Loucy (cell line): ENCODE measurements around the gene ADAT1.

Source experiments
- H2AFZ ChIP-seq: fragments of 200-600 bp; sonication (generic); 2 replicates; pipeline ENCODE4 v1.6.0; 2016; ENCODE audit warnings: antibody characterized with exemption, mild to moderate bottlenecking, low read length, moderate library complexity
- H3F3A ChIP-seq: fragments of 200-600 bp; 2 replicates; pipeline ENCODE4 v1.6.0; 2016; ENCODE audit warnings: antibody characterized with exemption, low read depth, mild to moderate bottlenecking
- H3K27me3 ChIP-seq: fragments of 200-600 bp; sonication (generic); 2 replicates; pipeline ENCODE4 v1.6.1; 2014; ENCODE audit warnings: low read length, mild to moderate bottlenecking; ENCODE audit not compliant: insufficient read depth, poor library complexity, severe bottlenecking
- H3K36me3 ChIP-seq: fragments of 200-600 bp; sonication (generic); 2 replicates; pipeline ENCODE4 v1.6.1; 2016; ENCODE audit warnings: low read length; ENCODE audit not compliant: insufficient read depth
- H3K4me1 ChIP-seq: fragments of 200-600 bp; sonication (generic); 2 replicates; pipeline ENCODE4 v1.5.1; 2014; ENCODE audit warnings: low read length, mild to moderate bottlenecking; ENCODE audit not compliant: insufficient read depth, poor library complexity, severe bottlenecking
- H3K4me2 ChIP-seq: fragments of 200-600 bp; sonication (generic); 2 replicates; pipeline ENCODE4 v1.6.0; 2014; ENCODE audit warnings: antibody characterized with exemption, low read length, low read depth, mild to moderate bottlenecking; ENCODE audit not compliant: poor library complexity, severe bottlenecking
- H3K4me3 ChIP-seq: fragments of 200-600 bp; sonication (generic); 2 replicates; pipeline ENCODE4 v1.5.1; 2014; ENCODE audit warnings: low read length, mild to moderate bottlenecking, mixed read lengths; ENCODE audit not compliant: poor library complexity, severe bottlenecking
- H3K79me2 ChIP-seq: fragments of 200-600 bp; sonication (generic); 2 replicates; pipeline ENCODE4 v1.6.1; 2014; ENCODE audit warnings: low read length; ENCODE audit not compliant: insufficient read depth
- H3K9ac ChIP-seq: fragments of 200-600 bp; sonication (generic); 2 replicates; pipeline ENCODE4 v1.6.0; 2014; ENCODE audit warnings: mild to moderate bottlenecking, low read depth, low read length, moderate library complexity; ENCODE audit not compliant: poor library complexity, severe bottlenecking
- H3K9me2 ChIP-seq: fragments of 200-600 bp; sonication (generic); replicated peaks from 2 replicates; pipeline ENCODE4 v1.6.1; 2016; ENCODE audit warnings: low read depth, low read length, mixed read lengths
- H3K9me3 ChIP-seq: fragments of 200-600 bp; sonication (generic); 2 replicates; pipeline ENCODE4 v1.6.1; 2014; ENCODE audit warnings: mild to moderate bottlenecking, antibody characterized with exemption, low read length, low read depth; ENCODE audit not compliant: insufficient read depth
- H4K20me1 ChIP-seq: fragments of 200-600 bp; sonication (generic); 2 replicates; pipeline ENCODE4 v1.6.0; 2014; ENCODE audit warnings: antibody characterized with exemption, low read length, mild to moderate bottlenecking; ENCODE audit not compliant: insufficient read depth, poor library complexity, severe bottlenecking
- CTCF ChIP-seq: fragments of 200-600 bp; sonication (generic); conservative IDR thresholded peaks from 2 replicates; pipeline ENCODE4 v1.5.1; 2014; ENCODE audit warnings: mild to moderate bottlenecking, antibody characterized with exemption, low read length
- EZH2phosphoT487 ChIP-seq: fragments of 200-600 bp; IDR thresholded peaks from 2 replicates; pipeline ENCODE4 v1.6.1; 2018; ENCODE audit warnings: antibody characterized with exemption, mild to moderate bottlenecking, moderate library complexity, borderline replicate concordance

The ADAT1 gene

GRCh38 chr16:75648265-75649076, 25.4 kb upstream of the ADAT1 start:
- H3K4me1 ChIP-seq, result peaks cover 61% of the 10 kb centered on the region
- peak overlapping the region; percentile 96 for H3K4me2 ChIP-seq
- peaks cover 86% of the 10 kb centered on the region for H4K20me1 ChIP-seq

GRCh38 chr16:75647492-75648264, 24.6 kb upstream of the ADAT1 start, which contains the start of the genes KARS1 and TERF2IP:
Gene KARS1, minus strand, starts transcription at chr16:75647665. Its CDS starts 26 bp downstream, at chr16:75647639.
Gene TERF2IP, plus strand, starts transcription at chr16:75647773. Its CDS starts 110 bp downstream, at chr16:75647883.
- Histone ChIP-seq H3K79me2 (peaks cover 95% of the 10 kb centered on the region), H2AFZ (peak within 1 kb of the TSS; percentile 95), H3K9ac (peak within 1 kb of the TSS; percentile 97), H3K36me3 (no peaks in the 10 kb centered on the region), H3K9me3 (no peaks in the 10 kb centered on the region), H3K4me2 (peak within 1 kb of the TSS; percentile 96), H3F3A (peaks cover 4% of the 10 kb centered on the region; the same call in 1 of the 2 replicates), H4K20me1 (peaks cover 83% of the 10 kb centered on the region), H3K9me2 (no peaks in the 10 kb centered on the region), H3K4me1 (peaks cover 53% of the 10 kb centered on the region), H3K27me3 (no peaks in the 10 kb centered on the region), H3K4me3 (peak within 1 kb of the TSS; percentile 98)
- TF ChIP-seq EZH2phosphoT487, result no peak
- no peak for TF ChIP-seq CTCF

More at GRCh38 chr16:75648265-75649076, 25.4 kb upstream of the ADAT1 start:
- Histone ChIP-seq H2AFZ (peak overlapping the region; percentile 95), H3K4me3 (peak overlapping the region; percentile 98), H3K9me3 (no peaks in the 10 kb centered on the region), H3K36me3 (no peaks in the 10 kb centered on the region; the same call in 1 of the 2 replicates), H3F3A (peaks cover 4% of the 10 kb centered on the region; the same call in 1 of the 2 replicates), H3K27me3 (no peaks in the 10 kb centered on the region), H3K79me2 (peaks cover 95% of the 10 kb centered on the region), H3K9me2 (no peaks in the 10 kb centered on the region), H3K9ac (peak overlapping the region; percentile 97)
- TF ChIP-seq EZH2phosphoT487, result no peak
- no peak for TF ChIP-seq CTCF

GRCh38 chr16:75647112-75647491, 24.0 kb upstream of the ADAT1 start:
- H3K27me3 ChIP-seq, result no peaks in the 10 kb centered on the region
- H3K79me2 ChIP-seq, result peaks cover 95% of the 10 kb centered on the region
- peaks cover 81% of the 10 kb centered on the region for H4K20me1 ChIP-seq
- peaks cover 48% of the 10 kb centered on the region for H3K4me1 ChIP-seq
- peak overlapping the region; percentile 98 for H3K4me3 ChIP-seq
- peaks cover 4% of the 10 kb centered on the region; the same call in 1 of the 2 replicates for H3F3A ChIP-seq
- peak overlapping the region; percentile 90 for H3K4me2 ChIP-seq
- no peaks in the 10 kb centered on the region for H3K9me2 ChIP-seq
- H3K9me3 ChIP-seq, result no peaks in the 10 kb centered on the region
- H2AFZ ChIP-seq, result peak overlapping the region; percentile 87
- TF ChIP-seq CTCF (no peak), EZH2phosphoT487 (no peak)
- H3K36me3 ChIP-seq, result no peaks in the 10 kb centered on the region
- H3K9ac ChIP-seq, result peak overlapping the region; percentile 97
